Uterus (tissue), 4 donors: ENCODE results near the gene CNOT2. TPM values are rescaled to one million over a fixed set of nuclear protein-coding genes. Genes with fewer than 3 reads are reported as not detected.

Source experiments
- DNase-seq, 2 donors: peaks; one replicate each; pipeline ENCODE4 v3.0.0-alpha.2; 2019 to 2020
- H3K27ac ChIP-seq, 2 donors: fragments of 200-600 bp; sonication (generic); 1 replicate in 1 of 2; 2 replicates in 1 of 2; pipeline ENCODE4 v1.5.1; 2016 to 2018
- H3K27me3 ChIP-seq, 2 donors: fragments of 200-600 bp; sonication (generic); one replicate each; pipeline ENCODE4 v1.5.1; 2018 to 2019; ENCODE audit warnings: control low read depth in 1 of 2
- H3K36me3 ChIP-seq, 2 donors: fragments of 200-600 bp; sonication (generic); one replicate each; pipeline ENCODE4 v1.5.1; 2019; ENCODE audit warnings: control low read depth in 1 of 2
- H3K4me1 ChIP-seq, 2 donors: fragments of 200-600 bp; sonication (generic); one replicate each; pipeline ENCODE4 v1.5.1; 2018 to 2019; ENCODE audit warnings: control low read depth in 1 of 2
- H3K4me3 ChIP-seq, 2 donors: fragments of 200-600 bp; sonication (generic); 1 replicate in 1 of 2; 2 replicates in 1 of 2; pipeline ENCODE4 v1.5.1; 2018 to 2019; ENCODE audit warnings: mild to moderate bottlenecking in 1 of 2
- H3K9me3 ChIP-seq, 2 donors: fragments of 200-600 bp; sonication (generic); one replicate each; pipeline ENCODE4 v1.5.1; 2019; ENCODE audit warnings: control low read depth in 1 of 2
- CTCF ChIP-seq, 4 experiments: fragments of 200-600 bp in 2 of 4; fragments of 450-650 bp in 2 of 4; sonication (generic) in 2 of 4; IDR thresholded peaks; one replicate each; pipeline ENCODE4 v1.5.1; 2016 to 2019; ENCODE audit warnings: antibody characterized with exemption in 4 of 4, mild to moderate bottlenecking in 2 of 4, moderate library complexity in 1 of 4
- POLR2A ChIP-seq, 2 donors: fragments of 450-650 bp; IDR thresholded peaks; one replicate each; pipeline ENCODE4 v1.6.1; 2016; ENCODE audit warnings: antibody characterized with exemption in 2 of 2, mild to moderate bottlenecking in 1 of 2, moderate library complexity in 1 of 2
- intact Hi-C: fragments of 100-400 bp; cut with DNase I; formaldehyde crosslinking; loops from one replicate; pipeline ENCODE4 v1.15.1; 2023; ENCODE audit warnings: low total_unique reads
- total RNA-seq, 4 donors: library from RNA; depleted of rRNA in 3 of 4; stranded (reverse); fragments of >200 nt in 3 of 4; gene quantifications; one replicate each; pipeline versions ENCODE4 v1.1.0 to v1.2.4, GENCODE V29; 2014 to 2023
- donor health status: DM: yes; HTN: yes; CAD: no.

CNOT2 gene
- total RNA-seq, 4 donors from 2014 or later: 97.7 to 320 (median 193) TPM

DNA sequence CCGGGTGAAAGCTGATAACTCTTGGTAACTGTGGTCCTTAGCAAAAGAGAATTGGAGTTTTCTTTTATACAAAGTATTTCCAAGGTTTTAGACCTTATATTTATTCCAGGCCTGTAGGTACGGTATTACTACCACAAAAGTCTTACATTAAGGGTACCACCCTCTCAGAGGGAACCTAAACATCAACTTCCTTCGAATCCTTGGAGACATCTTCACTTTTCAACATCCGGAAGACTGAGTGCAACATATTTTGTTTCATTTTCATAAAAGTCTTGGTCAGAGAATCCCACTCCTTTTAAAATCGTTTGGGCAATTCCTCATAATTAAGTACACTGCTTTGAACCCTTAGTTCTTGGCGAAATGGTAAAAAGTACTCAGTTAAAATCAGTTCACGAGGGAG lies 1.2 kb downstream of the CNOT2 start:
- no peaks in the 10 kb centered on the region for H3K27me3 ChIP-seq
- H3K4me1 ChIP-seq: peaks cover 7 to 12% of the 10 kb centered on the region in 2 donors
- no peak for TF ChIP-seq CTCF (IDR thresholded peaks at IDR 0.05)
- no peak for TF ChIP-seq POLR2A (IDR thresholded peaks at IDR 0.05)
- no peaks in the 10 kb centered on the region for H3K36me3 ChIP-seq
- H3K4me3 ChIP-seq: peak overlapping the region; percentile 79 to 95
- H3K27ac ChIP-seq: peak overlapping the region; percentile 96 to 97
- intact Hi-C loops: no loop called here
- no peaks in the 10 kb centered on the region for H3K9me3 ChIP-seq
- no peak for DNase-seq

GRCh38 chr12:70245458-70245857 lies 2.2 kb downstream of the CNOT2 start:
- peaks cover 7 to 17% of the 10 kb centered on the region in 2 donors for H3K4me1 ChIP-seq
- intact Hi-C loops: no loop called here
- H3K36me3 ChIP-seq: no peaks in the 10 kb centered on the region
- no peak overlapping the region for H3K4me3 ChIP-seq
- H3K9me3 ChIP-seq: no peaks in the 10 kb centered on the region
- TF ChIP-seq POLR2A (IDR thresholded peaks at IDR 0.05) (no peak), CTCF (IDR thresholded peaks at IDR 0.05) (no peak)
- DNase-seq: no peak
- H3K27ac ChIP-seq: no peak overlapping the region
- no peaks in the 10 kb centered on the region for H3K27me3 ChIP-seq

GRCh38 chr12:70246580-70246979 lies 3.3 kb downstream of the CNOT2 start:
- Histone ChIP-seq H3K27me3 (no peaks in the 10 kb centered on the region), H3K27ac (no peak overlapping the region), H3K4me1 (peaks cover 7 to 17% of the 10 kb centered on the region in 2 donors), H3K36me3 (no peaks in the 10 kb centered on the region), H3K4me3 (no peak overlapping the region), H3K9me3 (no peaks in the 10 kb centered on the region)
- TF ChIP-seq POLR2A (IDR thresholded peaks at IDR 0.05) (no peak), CTCF (IDR thresholded peaks at IDR 0.05) (no peak)
- intact Hi-C loops: no loop called here
- DNase-seq: no peak

DNA sequence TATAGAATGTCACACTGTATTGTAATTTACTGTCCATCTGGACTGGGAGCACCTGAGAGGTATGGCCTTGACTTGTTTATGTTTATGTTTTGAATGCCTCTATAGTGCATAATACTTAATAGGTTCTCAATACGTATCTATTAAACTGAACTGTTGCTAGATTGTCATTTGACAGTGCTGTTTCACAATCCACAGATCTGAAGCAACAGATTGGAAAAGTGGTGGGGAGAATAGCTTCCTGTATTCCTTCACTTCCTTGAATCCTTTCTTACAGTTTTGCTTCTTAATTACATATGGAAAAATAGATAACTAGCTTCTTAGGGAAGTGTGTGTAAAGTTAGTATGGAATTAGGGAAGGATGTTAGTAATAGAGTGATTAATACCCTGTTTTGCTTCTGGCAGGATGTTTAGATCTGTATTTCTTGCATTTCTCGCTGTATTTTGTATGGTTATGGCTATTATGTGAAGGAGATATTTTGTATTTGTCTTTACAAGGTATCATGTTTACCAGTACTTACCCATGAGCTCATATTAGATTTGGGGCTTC lies 4.5 kb downstream of the CNOT2 start:
- TF ChIP-seq CTCF (IDR thresholded peaks at IDR 0.05): no peak
- TF ChIP-seq POLR2A (IDR thresholded peaks at IDR 0.05): no peak
- no peak for DNase-seq
- H3K27ac ChIP-seq: no peak overlapping the region
- H3K4me1 ChIP-seq: peaks cover 0 to 17% of the 10 kb centered on the region in 2 donors
- no peaks in the 10 kb centered on the region for H3K9me3 ChIP-seq
- no peak overlapping the region for H3K4me3 ChIP-seq
- no peaks in the 10 kb centered on the region for H3K27me3 ChIP-seq
- no peaks in the 10 kb centered on the region for H3K36me3 ChIP-seq
- intact Hi-C loops: no loop called here

DNA sequence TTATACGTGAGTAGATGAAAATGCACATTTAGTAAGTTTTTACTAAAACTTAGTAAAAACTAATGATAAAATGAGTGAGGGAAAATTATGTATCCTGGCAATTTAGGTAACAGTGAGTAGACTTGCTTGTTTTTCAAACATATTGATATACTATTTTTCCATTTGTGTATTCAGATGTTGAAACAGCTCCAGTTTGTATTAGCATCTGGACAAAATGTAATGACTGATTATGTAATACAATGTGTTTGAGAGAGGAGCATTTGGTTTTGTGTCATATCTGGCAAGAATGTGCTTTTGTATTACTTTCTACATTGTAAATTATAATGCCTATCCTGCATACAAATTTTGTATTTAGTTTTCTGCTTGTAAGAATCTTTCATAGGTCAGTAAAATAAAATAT lies 5.6 kb downstream of the CNOT2 start:
- TF ChIP-seq POLR2A (IDR thresholded peaks at IDR 0.05) (no peak), CTCF (IDR thresholded peaks at IDR 0.05) (no peak)
- no peaks in the 10 kb centered on the region for H3K9me3 ChIP-seq
- no peaks in the 10 kb centered on the region for H3K36me3 ChIP-seq
- no peak overlapping the region for H3K4me3 ChIP-seq
- DNase-seq: no peak
- intact Hi-C loops: no loop called here
- no peak overlapping the region for H3K27ac ChIP-seq
- peaks cover 0 to 17% of the 10 kb centered on the region in 2 donors for H3K4me1 ChIP-seq
- H3K27me3 ChIP-seq: no peaks in the 10 kb centered on the region
